ENCODE measurements around the gene RAB10. TPM values are rescaled to one million over a fixed set of nuclear protein-coding genes. Genes with fewer than 3 reads are reported as not detected.
"Not testable (repeated sequence)": the region's sequence is repeated elsewhere in the genome, so short reads cannot be mapped to it uniquely, and the experiment has no call there.

RAB10 gene
- total and polyA plus RNA-seq, 9 of the 15 experiments (the other 6 are each of a cell fraction or from before 2014, with no cell fraction given), result 25.1 to 214 (median 157) TPM

DNA sequence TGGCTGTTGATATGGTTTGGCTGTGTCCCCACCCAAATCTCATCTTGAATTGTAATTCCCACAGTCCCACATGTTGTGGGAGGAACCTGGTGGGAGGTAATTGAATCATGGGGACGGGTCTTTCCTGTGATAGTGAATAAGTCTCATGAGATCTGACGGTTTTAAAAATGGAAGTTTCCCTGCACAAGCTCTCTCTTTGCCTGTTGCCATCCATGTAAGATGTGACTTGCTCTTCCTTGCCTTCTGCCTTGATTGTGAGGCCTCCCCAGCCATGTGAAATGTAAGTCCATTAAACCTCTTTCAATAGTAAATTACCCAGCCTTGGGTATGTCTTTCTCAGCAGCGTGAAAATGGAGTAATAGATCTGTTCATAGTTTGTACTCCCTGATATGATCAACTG lies 47.0 kb downstream of the RAB10 start:
- BruUV-seq (replicated peaks); DNase-seq (ENCODE audit: extremely low read depth in 1 of 4, low spot score in 3 of 4); H3K4me2 ChIP-seq (ENCODE audit: insufficient read depth, low read length); H2AFZ ChIP-seq (ENCODE audit: low read depth, low read length); H3K9ac ChIP-seq (ENCODE audit: insufficient read depth in 1 of 2, low read depth in 2 of 2, low read length in 2 of 2); H3K9me1 ChIP-seq (ENCODE audit: control insufficient read depth, insufficient read depth, low read length); intact Hi-C loops (cut with micrococcal nuclease); H3K4me1 ChIP-seq (replicated peaks in 1 of 2; ENCODE audit: control insufficient read depth in 2 of 2, insufficient read depth in 2 of 2, low read length in 2 of 2); FAIRE-seq; in situ Hi-C loops (cut with MboI); H3K27me3 ChIP-seq (ENCODE audit: control insufficient read depth in 2 of 2, insufficient read depth in 2 of 2, low read length in 2 of 2); CTCF ChIA-PET (ENCODE audit: low intra/inter-chr PET ratio); H4K20me1 ChIP-seq (replicated peaks; ENCODE audit: control insufficient read depth, insufficient read depth, low read length); H3K4me3 ChIP-seq; ATAC-seq; H3K27ac ChIP-seq (ENCODE audit: extremely low read depth, low read depth, low read length); POLR2A ChIA-PET: not testable (repeated sequence)
- Histone ChIP-seq H3K36me3 (ENCODE audit: control insufficient read depth, insufficient read depth, low read length) (peaks cover 54% of the 10 kb centered on the region), H3K79me2 (ENCODE audit: control insufficient read depth, insufficient read depth, low read length) (peaks cover 95% of the 10 kb centered on the region), H3K9me3 (replicated peaks; ENCODE audit: control insufficient read depth, insufficient read depth, low read depth, low read length) (peaks cover 27% of the 10 kb centered on the region)
- TF ChIP-seq ZNF431 (CRISPR knock-in tag; IDR thresholded peaks at IDR 0.05) (peak; percentile 100), CC2D1A (IDR thresholded peaks at IDR 0.05) (peak; percentile 42; the same call in 1 of the 2 replicates), TRIM24 (IDR thresholded peaks at IDR 0.05) (peak; percentile 41 to 81; a peak in 3 of 4 replicates), CBX3 (IDR thresholded peaks at IDR 0.05; ENCODE audit: borderline replicate concordance in 1 of 2, low read length in 2 of 2) (peak in 1 of 2 experiments; percentile 89; a peak in 1 of 3 replicates), ZEB2 (IDR thresholded peaks at IDR 0.05) (0 out of 2 replicates have a peak, but pooled peaks have one; percentile 22), CBX5 (IDR thresholded peaks at IDR 0.05; ENCODE audit: borderline replicate concordance, low read depth) (peak; percentile 62; the same call in 1 of the 2 replicates), TRIM28 (IDR thresholded peaks at IDR 0.05) (peak; percentile 75)
- TF ChIP-seq, protein P1, sequence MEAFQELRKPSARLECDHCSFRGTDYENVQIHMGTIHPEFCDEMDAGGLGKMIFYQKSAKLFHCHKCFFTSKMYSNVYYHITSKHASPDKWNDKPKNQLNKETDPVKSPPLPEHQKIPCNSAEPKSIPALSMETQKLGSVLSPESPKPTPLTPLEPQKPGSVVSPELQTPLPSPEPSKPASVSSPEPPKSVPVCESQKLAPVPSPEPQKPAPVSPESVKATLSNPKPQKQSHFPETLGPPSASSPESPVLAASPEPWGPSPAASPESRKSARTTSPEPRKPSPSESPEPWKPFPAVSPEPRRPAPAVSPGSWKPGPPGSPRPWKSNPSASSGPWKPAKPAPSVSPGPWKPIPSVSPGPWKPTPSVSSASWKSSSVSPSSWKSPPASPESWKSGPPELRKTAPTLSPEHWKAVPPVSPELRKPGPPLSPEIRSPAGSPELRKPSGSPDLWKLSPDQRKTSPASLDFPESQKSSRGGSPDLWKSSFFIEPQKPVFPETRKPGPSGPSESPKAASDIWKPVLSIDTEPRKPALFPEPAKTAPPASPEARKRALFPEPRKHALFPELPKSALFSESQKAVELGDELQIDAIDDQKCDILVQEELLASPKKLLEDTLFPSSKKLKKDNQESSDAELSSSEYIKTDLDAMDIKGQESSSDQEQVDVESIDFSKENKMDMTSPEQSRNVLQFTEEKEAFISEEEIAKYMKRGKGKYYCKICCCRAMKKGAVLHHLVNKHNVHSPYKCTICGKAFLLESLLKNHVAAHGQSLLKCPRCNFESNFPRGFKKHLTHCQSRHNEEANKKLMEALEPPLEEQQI (IDR thresholded peaks at IDR 0.05), result 0 out of 2 replicates have a peak, but pooled peaks have one; percentile 38
- TF ChIP-seq, protein P2, sequence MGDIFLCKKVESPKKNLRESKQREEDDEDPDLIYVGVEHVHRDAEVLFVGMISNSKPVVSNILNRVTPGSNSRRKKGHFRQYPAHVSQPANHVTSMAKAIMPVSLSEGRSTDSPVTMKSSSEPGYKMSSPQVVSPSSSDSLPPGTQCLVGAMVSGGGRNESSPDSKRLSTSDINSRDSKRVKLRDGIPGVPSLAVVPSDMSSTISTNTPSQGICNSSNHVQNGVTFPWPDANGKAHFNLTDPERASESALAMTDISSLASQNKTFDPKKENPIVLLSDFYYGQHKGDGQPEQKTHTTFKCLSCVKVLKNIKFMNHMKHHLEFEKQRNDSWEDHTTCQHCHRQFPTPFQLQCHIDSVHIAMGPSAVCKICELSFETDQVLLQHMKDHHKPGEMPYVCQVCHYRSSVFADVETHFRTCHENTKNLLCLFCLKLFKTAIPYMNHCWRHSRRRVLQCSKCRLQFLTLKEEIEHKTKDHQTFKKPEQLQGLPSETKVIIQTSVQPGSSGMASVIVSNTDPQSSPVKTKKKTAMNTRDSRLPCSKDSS (IDR thresholded peaks at IDR 0.05; ENCODE audit: low read depth, partially characterized antibody), result peak; percentile 95
- WGBS (ENCODE audit: insufficient coverage, low coverage, missing lambda C conversion rate), result 95% methylated on average over 3 of the region's 3 CpGs
